Activated CD8-positive, alpha-beta T cell treated with anti-CD3 and anti-CD28 coated beads, Interleukin-2, amount 10 ng/mL, durations not matched to agents 7 days and 5 days (primary cell): ENCODE data around the gene TCEAL3. TPM values are rescaled to one million over a fixed set of nuclear protein-coding genes. Genes with fewer than 3 reads are reported as not detected.
"Not testable (repeated sequence)": the region's sequence is repeated elsewhere in the genome, so short reads cannot be mapped to it uniquely, and the experiment has no call there.

Experiments
- ATAC-seq: fragments of 150-1000 bp; cut with Tn5 transposase; one replicate; pipeline ENCODE4 v1.10.0; 2021; ENCODE audit warnings: moderate library complexity
- CTCF ChIA-PET: fragments of 350-600 bp; sonication (Branson Sonifier 250); formaldehyde crosslinking; loops from one replicate; lab custom pipeline; 2021; ENCODE audit warnings: antibody characterized with exemption; lab: Charles Lee
- POLR2A ChIA-PET: fragments of 350-600 bp; sonication (Branson Sonifier 250); formaldehyde crosslinking; loops from one replicate; lab custom pipeline; 2021; ENCODE audit warnings: antibody characterized with exemption; lab: Charles Lee
- DNase-seq: peaks from one replicate; pipeline ENCODE4 v3.0.0-alpha.2; 2020
- H3K27ac Mint-ChIP-seq: one replicate; pipeline ENCODE4 v1.8.0; 2021; ENCODE audit warnings: mild to moderate bottlenecking, mixed read lengths
- H3K27me3 Mint-ChIP-seq: one replicate; pipeline ENCODE4 v1.8.0; 2021; ENCODE audit warnings: low read depth, mixed read lengths
- H3K36me3 Mint-ChIP-seq: one replicate; pipeline ENCODE4 v1.8.0; 2021; ENCODE audit warnings: low read depth, mixed read lengths
- H3K4me1 Mint-ChIP-seq: one replicate; pipeline ENCODE4 v1.8.0; 2021; ENCODE audit warnings: low read depth, mixed read lengths
- H3K4me3 Mint-ChIP-seq: one replicate; pipeline ENCODE4 v1.8.0; 2021; ENCODE audit warnings: mild to moderate bottlenecking, mixed read lengths
- H3K9me3 Mint-ChIP-seq: one replicate; pipeline ENCODE4 v1.8.0; 2022; ENCODE audit warnings: mixed read lengths; ENCODE audit not compliant: insufficient read depth
- total RNA-seq, 2 experiments: library from RNA; stranded (reverse); gene quantifications; one replicate each; pipeline ENCODE4 v1.2.3, GENCODE V29; 2021

Gene TCEAL3
- total RNA-seq, 2 experiments from 2014 or later = 2.4 to 2.7 TPM

GRCh38 chrX:103651151-103651773 is 43.5 kb downstream of the TCEAL3 start:
- H3K4me1 Mint-ChIP-seq = peaks cover 3% of the 10 kb centered on the region
- DNase-seq (no peak), ATAC-seq (no peak)
- H3K36me3 Mint-ChIP-seq = no peaks in the 10 kb centered on the region
- no peak overlapping the region for H3K4me3 Mint-ChIP-seq
- H3K27ac Mint-ChIP-seq = no peak overlapping the region
- no peaks in the 10 kb centered on the region for H3K9me3 Mint-ChIP-seq
- ChIA-PET CTCF (no interaction called here), POLR2A (no interaction called here)
- H3K27me3 Mint-ChIP-seq = peaks cover 7% of the 10 kb centered on the region

GRCh38 chrX:103655230-103656000 is 47.7 kb downstream of the TCEAL3 start:
- H3K36me3 Mint-ChIP-seq, H3K27ac Mint-ChIP-seq, POLR2A ChIA-PET, H3K27me3 Mint-ChIP-seq, DNase-seq, H3K9me3 Mint-ChIP-seq, H3K4me3 Mint-ChIP-seq, ATAC-seq, CTCF ChIA-PET: not testable (repeated sequence)
- H3K4me1 Mint-ChIP-seq = peaks cover 15% of the 10 kb centered on the region

- Mint-ChIP-seq H3K9me3 (no peaks in the 10 kb centered on the region), H3K4me3 (no peak overlapping the region), H3K4me1 (peaks cover 15% of the 10 kb centered on the region), H3K27me3 (no peaks in the 10 kb centered on the region), H3K36me3 (no peaks in the 10 kb centered on the region), H3K27ac (no peak overlapping the region)
- DNase-seq (no peak), ATAC-seq (no peak)
- POLR2A ChIA-PET = no interaction called here
- CTCF ChIA-PET = no interaction called here
Measured at GRCh38 chrX:103656617-103657016, 48.9 kb downstream of the TCEAL3 start.

GRCh38 chrX:103657066-103657465 is 49.3 kb downstream of the TCEAL3 start:
- POLR2A ChIA-PET, H3K9me3 Mint-ChIP-seq, H3K27ac Mint-ChIP-seq, H3K4me3 Mint-ChIP-seq, ATAC-seq, H3K36me3 Mint-ChIP-seq, CTCF ChIA-PET, DNase-seq, H3K27me3 Mint-ChIP-seq: not testable (repeated sequence)
- peaks cover 15% of the 10 kb centered on the region for H3K4me1 Mint-ChIP-seq

- ATAC-seq = no peak
- CTCF ChIA-PET = no interaction called here
- no peaks in the 10 kb centered on the region for H3K36me3 Mint-ChIP-seq
- H3K4me3 Mint-ChIP-seq = no peak overlapping the region
- peaks cover 7% of the 10 kb centered on the region for H3K27me3 Mint-ChIP-seq
- H3K27ac Mint-ChIP-seq = no peak overlapping the region
- H3K4me1 Mint-ChIP-seq = peaks cover 15% of the 10 kb centered on the region
- POLR2A ChIA-PET = no interaction called here
- H3K9me3 Mint-ChIP-seq = no peaks in the 10 kb centered on the region
- no peak for DNase-seq
Measured at GRCh38 chrX:103658681-103659433, 51.1 kb downstream of the TCEAL3 start.

- H3K27me3 Mint-ChIP-seq = peaks cover 11% of the 10 kb centered on the region
- H3K27ac Mint-ChIP-seq, H3K36me3 Mint-ChIP-seq, H3K9me3 Mint-ChIP-seq, CTCF ChIA-PET, ATAC-seq, POLR2A ChIA-PET, H3K4me3 Mint-ChIP-seq, DNase-seq: not testable (repeated sequence)
- peaks cover 15% of the 10 kb centered on the region for H3K4me1 Mint-ChIP-seq
Measured at GRCh38 chrX:103659460-103659859, 51.7 kb downstream of the TCEAL3 start.

Other genes with a start within 250 kb of the TCEAL3 start
- gene BEX3, start 231.4 kb upstream of the TCEAL3 start, total RNA-seq = 10 to 100 TPM; 11.1 to 11.3 TPM
- not detected for gene RAB40A, start 88.5 kb upstream of the TCEAL3 start, total RNA-seq
- gene TCEAL4, start 22.4 kb upstream of the TCEAL3 start, total RNA-seq = 1 to 10 TPM; 4.0 TPM
- 1 to 10 TPM; 4.7 to 5.2 TPM for gene TCEAL1, start 21.0 kb downstream of the TCEAL3 start, total RNA-seq
- gene MORF4L2, start 78.7 kb downstream of the TCEAL3 start, total RNA-seq = 100 to 1,000 TPM; 127 to 133 TPM
- not detected for gene TMEM31, start 102.9 kb downstream of the TCEAL3 start, total RNA-seq
- not detected for gene PLP1, start 168.9 kb downstream of the TCEAL3 start, total RNA-seq
- under 1 TPM; 0.29 to 0.31 TPM for gene RAB9B, start 224.3 kb downstream of the TCEAL3 start, total RNA-seq